ENCODE results near the gene PDIK1L.

DNA sequence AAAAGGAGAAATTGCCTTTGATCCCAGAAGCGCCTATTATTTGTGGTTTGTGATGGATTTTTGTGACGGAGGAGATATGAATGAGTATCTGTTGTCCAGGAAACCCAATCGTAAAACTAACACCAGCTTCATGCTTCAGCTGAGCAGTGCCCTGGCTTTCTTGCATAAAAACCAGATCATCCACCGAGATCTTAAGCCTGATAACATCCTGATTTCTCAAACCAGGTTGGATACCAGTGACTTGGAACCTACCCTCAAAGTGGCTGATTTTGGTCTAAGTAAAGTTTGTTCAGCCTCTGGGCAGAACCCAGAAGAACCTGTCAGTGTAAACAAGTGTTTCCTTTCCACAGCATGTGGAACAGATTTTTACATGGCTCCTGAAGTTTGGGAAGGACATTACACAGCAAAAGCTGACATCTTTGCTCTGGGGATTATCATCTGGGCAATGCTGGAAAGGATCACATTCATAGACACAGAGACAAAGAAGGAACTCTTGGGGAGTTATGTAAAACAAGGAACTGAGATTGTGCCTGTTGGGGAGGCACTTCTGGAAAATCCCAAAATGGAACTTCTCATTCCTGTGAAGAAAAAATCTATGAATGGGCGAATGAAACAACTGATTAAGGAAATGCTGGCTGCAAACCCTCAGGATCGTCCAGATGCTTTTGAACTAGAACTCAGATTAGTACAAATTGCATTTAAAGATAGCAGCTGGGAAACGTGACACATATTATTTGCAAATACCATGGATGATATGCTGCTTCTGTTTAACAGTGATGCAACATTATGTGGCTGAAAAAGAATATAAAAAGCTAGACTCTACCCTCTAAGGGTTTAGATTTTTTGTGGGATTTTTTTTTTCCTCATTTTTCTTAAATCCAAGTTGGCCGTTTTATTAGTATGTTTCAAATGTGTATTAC is 10.5 kb downstream of the PDIK1L start:
- TF ChIP-seq POLR2AphosphoS5 (IDR thresholded peaks at IDR 0.05; ENCODE audit: low read depth, low read length) (no peak), TAF1 (IDR thresholded peaks at IDR 0.05; ENCODE audit: borderline replicate concordance, insufficient read depth, low read length) (no peak), SIN3A (IDR thresholded peaks at IDR 0.05; ENCODE audit: borderline replicate concordance, insufficient read depth, low read length) (no peak)
- TF ChIP-seq, protein P1, sequence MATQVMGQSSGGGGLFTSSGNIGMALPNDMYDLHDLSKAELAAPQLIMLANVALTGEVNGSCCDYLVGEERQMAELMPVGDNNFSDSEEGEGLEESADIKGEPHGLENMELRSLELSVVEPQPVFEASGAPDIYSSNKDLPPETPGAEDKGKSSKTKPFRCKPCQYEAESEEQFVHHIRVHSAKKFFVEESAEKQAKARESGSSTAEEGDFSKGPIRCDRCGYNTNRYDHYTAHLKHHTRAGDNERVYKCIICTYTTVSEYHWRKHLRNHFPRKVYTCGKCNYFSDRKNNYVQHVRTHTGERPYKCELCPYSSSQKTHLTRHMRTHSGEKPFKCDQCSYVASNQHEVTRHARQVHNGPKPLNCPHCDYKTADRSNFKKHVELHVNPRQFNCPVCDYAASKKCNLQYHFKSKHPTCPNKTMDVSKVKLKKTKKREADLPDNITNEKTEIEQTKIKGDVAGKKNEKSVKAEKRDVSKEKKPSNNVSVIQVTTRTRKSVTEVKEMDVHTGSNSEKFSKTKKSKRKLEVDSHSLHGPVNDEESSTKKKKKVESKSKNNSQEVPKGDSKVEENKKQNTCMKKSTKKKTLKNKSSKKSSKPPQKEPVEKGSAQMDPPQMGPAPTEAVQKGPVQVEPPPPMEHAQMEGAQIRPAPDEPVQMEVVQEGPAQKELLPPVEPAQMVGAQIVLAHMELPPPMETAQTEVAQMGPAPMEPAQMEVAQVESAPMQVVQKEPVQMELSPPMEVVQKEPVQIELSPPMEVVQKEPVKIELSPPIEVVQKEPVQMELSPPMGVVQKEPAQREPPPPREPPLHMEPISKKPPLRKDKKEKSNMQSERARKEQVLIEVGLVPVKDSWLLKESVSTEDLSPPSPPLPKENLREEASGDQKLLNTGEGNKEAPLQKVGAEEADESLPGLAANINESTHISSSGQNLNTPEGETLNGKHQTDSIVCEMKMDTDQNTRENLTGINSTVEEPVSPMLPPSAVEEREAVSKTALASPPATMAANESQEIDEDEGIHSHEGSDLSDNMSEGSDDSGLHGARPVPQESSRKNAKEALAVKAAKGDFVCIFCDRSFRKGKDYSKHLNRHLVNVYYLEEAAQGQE (IDR thresholded peaks at IDR 0.05; ENCODE audit: insufficient read depth in 1 of 2, low read depth in 2 of 2, low read length in 2 of 2): no peak
